HepG2 (cell line): ENCODE results near the gene SGPP2.

Experiments
- FOSL1 ChIP-seq: sonication (generic); formaldehyde crosslinking; IDR thresholded peaks from 2 replicates; pipeline ENCODE4 v1.9.0; 2021; ENCODE audit warnings: missing genetic modification reagents, borderline replicate concordance
- HNF1A ChIP-seq, 2 experiments: sonication (generic) in 1 of 2; formaldehyde crosslinking in 1 of 2; IDR thresholded peaks; 2 replicates each; pipeline versions ENCODE4 v1.4.0 to v1.6.1; 2016 to 2020; ENCODE audit warnings: borderline replicate concordance in 1 of 2, low read depth in 1 of 2, mild to moderate bottlenecking in 1 of 2, missing genetic modification reagents in 1 of 2
- MXI1 ChIP-seq: IDR thresholded peaks from 3 replicates; pipeline ENCODE4 v1.6.1; 2012; ENCODE audit warnings: low read depth, low read length, inconsistent platforms, borderline replicate concordance
- NFYB ChIP-seq: sonication (generic); formaldehyde crosslinking; IDR thresholded peaks from 2 replicates; pipeline ENCODE4 v1.4.0; 2020; ENCODE audit warnings: missing genetic modification reagents
- POLR2AphosphoS5 ChIP-seq: IDR thresholded peaks from 2 replicates; pipeline ENCODE4 v1.6.1; 2012; ENCODE audit warnings: low read depth, low read length
- SP1 ChIP-seq, 2 experiments: fragments of 450-650 bp in 1 of 2; sonication (generic) in 1 of 2; formaldehyde crosslinking in 1 of 2; IDR thresholded peaks; 2 replicates each; pipeline versions ENCODE4 v1.4.0 to v1.6.1; 2016 to 2020; ENCODE audit warnings: missing genetic modification reagents in 1 of 2
- TEAD3 ChIP-seq: optimal IDR thresholded peaks from 2 replicates; pipeline ENCODE3; 2016; ENCODE audit warnings: borderline replicate concordance
- U2AF2 ChIP-seq: fragments of 200-400 bp; formaldehyde crosslinking; IDR thresholded peaks from 2 replicates; pipeline ENCODE4 v1.6.1; 2017; ENCODE audit warnings: low read depth, mild to moderate bottlenecking, low read length
- ZBTB8A ChIP-seq: sonication (generic); formaldehyde crosslinking; IDR thresholded peaks from 2 replicates; pipeline ENCODE4 v1.4.0; 2020; ENCODE audit warnings: mild to moderate bottlenecking, low read depth, missing genetic modification reagents, borderline replicate concordance
- ZHX1 ChIP-seq: sonication (generic); formaldehyde crosslinking; IDR thresholded peaks from 2 replicates; pipeline ENCODE4 v1.8.1; 2022; ENCODE audit warnings: low read depth, mild to moderate bottlenecking, missing genetic modification reagents
- ZNF615 ChIP-seq: sonication (generic); formaldehyde crosslinking; IDR thresholded peaks from 2 replicates; pipeline ENCODE4 v1.5.0; 2020; ENCODE audit warnings: mild to moderate bottlenecking, missing genetic modification reagents, borderline replicate concordance
- TF ChIP-seq, protein P1 (sequence below): IDR thresholded peaks from 2 replicates; pipeline ENCODE4 v1.6.1; 2012; ENCODE audit warnings: inconsistent platforms
- TF ChIP-seq, protein P2 (sequence below): sonication (generic); formaldehyde crosslinking; IDR thresholded peaks from 2 replicates; pipeline ENCODE4 v1.5.0; 2020; ENCODE audit warnings: mild to moderate bottlenecking, missing genetic modification reagents, moderate library complexity
- TF ChIP-seq, protein P3 (sequence below): sonication (generic); formaldehyde crosslinking; IDR thresholded peaks from 2 replicates; pipeline ENCODE4 v1.4.0; 2020; ENCODE audit warnings: low read depth, missing genetic modification reagents

DNA sequence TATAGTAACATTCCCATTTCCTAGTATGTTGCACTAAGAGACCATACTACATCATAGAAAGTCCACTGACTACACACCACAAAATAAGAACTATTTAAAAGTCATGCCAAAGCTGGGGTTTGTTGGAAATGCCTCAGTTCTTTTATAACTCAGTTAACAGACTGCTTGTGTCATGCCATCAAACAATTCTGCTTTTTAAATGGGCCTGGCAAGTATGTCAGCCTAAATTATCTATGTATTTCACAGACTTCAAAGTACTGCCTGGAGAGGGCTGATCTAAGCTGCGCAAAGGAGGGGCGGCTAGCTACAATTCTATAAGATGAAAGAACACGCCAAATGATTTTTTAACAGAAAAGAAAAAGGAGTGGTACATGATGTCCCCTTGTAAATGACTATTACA, 182.0 kb downstream of the SGPP2 start:
- TF ChIP-seq SP1 (IDR thresholded peaks at IDR 0.05) = no peak
- TF ChIP-seq SP1 (CRISPR knock-in tag; IDR thresholded peaks at IDR 0.05) = no peak
- TF ChIP-seq, protein P1, sequence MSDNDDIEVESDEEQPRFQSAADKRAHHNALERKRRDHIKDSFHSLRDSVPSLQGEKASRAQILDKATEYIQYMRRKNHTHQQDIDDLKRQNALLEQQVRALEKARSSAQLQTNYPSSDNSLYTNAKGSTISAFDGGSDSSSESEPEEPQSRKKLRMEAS = no peak
- no peak for TF ChIP-seq U2AF2
- no peak for TF ChIP-seq POLR2AphosphoS5
- TF ChIP-seq, protein P2, sequence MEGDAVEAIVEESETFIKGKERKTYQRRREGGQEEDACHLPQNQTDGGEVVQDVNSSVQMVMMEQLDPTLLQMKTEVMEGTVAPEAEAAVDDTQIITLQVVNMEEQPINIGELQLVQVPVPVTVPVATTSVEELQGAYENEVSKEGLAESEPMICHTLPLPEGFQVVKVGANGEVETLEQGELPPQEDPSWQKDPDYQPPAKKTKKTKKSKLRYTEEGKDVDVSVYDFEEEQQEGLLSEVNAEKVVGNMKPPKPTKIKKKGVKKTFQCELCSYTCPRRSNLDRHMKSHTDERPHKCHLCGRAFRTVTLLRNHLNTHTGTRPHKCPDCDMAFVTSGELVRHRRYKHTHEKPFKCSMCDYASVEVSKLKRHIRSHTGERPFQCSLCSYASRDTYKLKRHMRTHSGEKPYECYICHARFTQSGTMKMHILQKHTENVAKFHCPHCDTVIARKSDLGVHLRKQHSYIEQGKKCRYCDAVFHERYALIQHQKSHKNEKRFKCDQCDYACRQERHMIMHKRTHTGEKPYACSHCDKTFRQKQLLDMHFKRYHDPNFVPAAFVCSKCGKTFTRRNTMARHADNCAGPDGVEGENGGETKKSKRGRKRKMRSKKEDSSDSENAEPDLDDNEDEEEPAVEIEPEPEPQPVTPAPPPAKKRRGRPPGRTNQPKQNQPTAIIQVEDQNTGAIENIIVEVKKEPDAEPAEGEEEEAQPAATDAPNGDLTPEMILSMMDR (CRISPR knock-in tag) = no peak
- no peak for TF ChIP-seq MXI1
- TF ChIP-seq FOSL1 (CRISPR knock-in tag) = no peak
- TF ChIP-seq ZNF615 (CRISPR knock-in tag) = no peak
- TF ChIP-seq ZBTB8A (CRISPR knock-in tag) = no peak
- no peak for TF ChIP-seq NFYB (CRISPR knock-in tag)
- TF ChIP-seq TEAD3 (CRISPR knock-in tag) = no peak
- TF ChIP-seq, protein P3, sequence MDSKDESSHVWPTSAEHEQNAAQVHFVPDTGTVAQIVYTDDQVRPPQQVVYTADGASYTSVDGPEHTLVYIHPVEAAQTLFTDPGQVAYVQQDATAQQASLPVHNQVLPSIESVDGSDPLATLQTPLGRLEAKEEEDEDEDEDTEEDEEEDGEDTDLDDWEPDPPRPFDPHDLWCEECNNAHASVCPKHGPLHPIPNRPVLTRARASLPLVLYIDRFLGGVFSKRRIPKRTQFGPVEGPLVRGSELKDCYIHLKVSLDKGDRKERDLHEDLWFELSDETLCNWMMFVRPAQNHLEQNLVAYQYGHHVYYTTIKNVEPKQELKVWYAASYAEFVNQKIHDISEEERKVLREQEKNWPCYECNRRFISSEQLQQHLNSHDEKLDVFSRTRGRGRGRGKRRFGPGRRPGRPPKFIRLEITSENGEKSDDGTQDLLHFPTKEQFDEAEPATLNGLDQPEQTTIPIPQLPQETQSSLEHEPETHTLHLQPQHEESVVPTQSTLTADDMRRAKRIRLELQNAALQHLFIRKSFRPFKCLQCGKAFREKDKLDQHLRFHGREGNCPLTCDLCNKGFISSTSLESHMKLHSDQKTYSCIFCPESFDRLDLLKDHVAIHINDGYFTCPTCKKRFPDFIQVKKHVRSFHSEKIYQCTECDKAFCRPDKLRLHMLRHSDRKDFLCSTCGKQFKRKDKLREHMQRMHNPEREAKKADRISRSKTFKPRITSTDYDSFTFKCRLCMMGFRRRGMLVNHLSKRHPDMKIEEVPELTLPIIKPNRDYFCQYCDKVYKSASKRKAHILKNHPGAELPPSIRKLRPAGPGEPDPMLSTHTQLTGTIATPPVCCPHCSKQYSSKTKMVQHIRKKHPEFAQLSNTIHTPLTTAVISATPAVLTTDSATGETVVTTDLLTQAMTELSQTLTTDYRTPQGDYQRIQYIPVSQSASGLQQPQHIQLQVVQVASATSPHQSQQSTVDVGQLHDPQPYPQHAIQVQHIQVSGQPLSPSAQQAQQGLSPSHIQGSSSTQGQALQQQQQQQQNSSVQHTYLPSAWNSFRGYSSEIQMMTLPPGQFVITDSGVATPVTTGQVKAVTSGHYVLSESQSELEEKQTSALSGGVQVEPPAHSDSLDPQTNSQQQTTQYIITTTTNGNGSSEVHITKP (CRISPR knock-in tag) = no peak
- TF ChIP-seq HNF1A (IDR thresholded peaks at IDR 0.05; ENCODE audit: low read depth) = no peak
- TF ChIP-seq HNF1A (CRISPR knock-in tag; IDR thresholded peaks at IDR 0.05; ENCODE audit: borderline replicate concordance) = no peak
- TF ChIP-seq ZHX1 (CRISPR knock-in tag) = no peak
